HCT116 (cell line): Measurements from ENCODE around the gene IKZF3. TPM values are rescaled to one million over a fixed set of nuclear protein-coding genes. Genes with fewer than 3 reads are reported as not detected.

ENCODE experiments used
- ATAC-seq: fragments of 200-7000 bp; cut with Tn5 transposase; 2 replicates; pipeline ENCODE4 v1.9.1; 2020; ENCODE audit warnings: mild to moderate bottlenecking, moderate library complexity
- BruUV-seq: library from RNA; stranded (reverse); fragments of 400-500 nt; replicated peaks from 2 replicates; lab custom pipeline; 2021; lab: Mats Ljungman, UMichigan
- CTCF ChIA-PET: fragments of 300-600 bp; sonication (Branson Sonifier 250); formaldehyde crosslinking; loops from one replicate; lab custom pipeline; 2021; ENCODE audit warnings: antibody characterized with exemption; lab: Charles Lee
- POLR2A ChIA-PET: fragments of 300-600, 350-600 bp; sonication (Branson Sonifier 250); formaldehyde crosslinking; loops from one replicate; lab custom pipeline; 2021; ENCODE audit warnings: antibody characterized with exemption; lab: Charles Lee
- RAD21 ChIA-PET, 2 experiments: fragments of 300-600 bp; sonication (Branson Sonifier 250); formaldehyde crosslinking; loops; one replicate each; lab custom pipeline; 2023; ENCODE audit warnings: low total read pairs in 2 of 2; ENCODE audit not compliant: uncharacterized antibody in 2 of 2, unreplicated experiment in 2 of 2, low non-redundant PET in 1 of 2; lab: Charles Lee
- DNase-seq: peaks from one replicate; pipeline ENCODE4 v3.0.0-alpha.2; 2010; ENCODE audit warnings: low read depth, low spot score
- H2AFZ ChIP-seq: fragments of 200-600 bp; shearing (Covaris generic), sonication (generic); 2 replicates; pipeline ENCODE4 v1.6.1; 2017; ENCODE audit warnings: low read depth, mixed run types, mixed read lengths, antibody characterized with exemption, low read length; ENCODE audit not compliant: poor library complexity, severe bottlenecking
- H3K27ac ChIP-seq: 2 replicates; pipeline ENCODE4 v1.5.1; 2012; ENCODE audit warnings: low read depth, low read length
- H3K27me3 ChIP-seq: fragments of 200-600 bp; sonication (generic); 2 replicates; pipeline ENCODE4 v1.6.1; 2016; ENCODE audit warnings: mixed run types, low read length, mixed read lengths; ENCODE audit not compliant: insufficient read depth
- H3K36me3 ChIP-seq, 2 experiments: fragments of 200-500 bp in 1 of 2; fragments of 200-600 bp in 1 of 2; sonication (Bioruptor generic) in 1 of 2; sonication (generic) in 1 of 2; 2 replicates each; pipeline versions ENCODE4 v1.5.1 to v1.6.1; 2014 to 2016; ENCODE audit warnings: low read length in 2 of 2, inconsistent platforms in 1 of 2, mixed read lengths in 1 of 2, mixed run types in 1 of 2; ENCODE audit not compliant: insufficient read depth in 2 of 2, control insufficient read depth in 1 of 2
- H3K4me1 ChIP-seq, 2 experiments: fragments of 200-600 bp in 1 of 2; sonication (generic) in 1 of 2; 2 replicates each; pipeline versions ENCODE4 v1.5.1 to v1.6.1; 2012 to 2017; ENCODE audit warnings: low read length in 2 of 2, inconsistent platforms in 1 of 2, mild to moderate bottlenecking in 1 of 2, mixed read lengths in 1 of 2, mixed run types in 1 of 2, moderate library complexity in 1 of 2; ENCODE audit not compliant: insufficient read depth in 2 of 2, control insufficient read depth in 1 of 2
- H3K4me2 ChIP-seq: fragments of 200-600 bp; sonication (generic); 2 replicates; pipeline ENCODE4 v1.6.1; 2017; ENCODE audit warnings: mixed run types, low read length, mixed read lengths
- H3K4me3 ChIP-seq, 2 experiments: fragments of 200-600 bp in 1 of 2; sonication (generic) in 1 of 2; replicated peaks in 1 of 2; 2 replicates each; pipeline ENCODE4 v1.5.1; 2011 to 2016; ENCODE audit warnings: low read length in 2 of 2, control low read depth in 1 of 2, low read depth in 1 of 2, mild to moderate bottlenecking in 1 of 2, mixed read lengths in 1 of 2, mixed run types in 1 of 2
- H3K79me2 ChIP-seq: fragments of 200-600 bp; sonication (generic); 2 replicates; pipeline ENCODE4 v1.6.1; 2017; ENCODE audit warnings: mild to moderate bottlenecking, mixed run types, low read length, moderate library complexity, mixed read lengths; ENCODE audit not compliant: insufficient read depth
- H3K9ac ChIP-seq: fragments of 200-600 bp; sonication (generic); 2 replicates; pipeline ENCODE4 v1.6.1; 2016; ENCODE audit warnings: low read length, mixed read lengths
- H3K9me2 ChIP-seq: fragments of 200-600 bp; sonication (generic), shearing (Covaris generic); 2 replicates; pipeline ENCODE4 v1.6.1; 2017; ENCODE audit warnings: mixed run types, mild to moderate bottlenecking, moderate library complexity; ENCODE audit not compliant: insufficient read depth
- H3K9me3 ChIP-seq, 2 experiments: fragments of 200-500 bp in 1 of 2; fragments of 200-600 bp in 1 of 2; sonication (Bioruptor generic) in 1 of 2; sonication (generic) in 1 of 2; 2 replicates each; pipeline ENCODE4 v1.6.1; 2014 to 2017; ENCODE audit warnings: low read length in 2 of 2, mixed read lengths in 2 of 2, inconsistent platforms in 1 of 2, low read depth in 1 of 2, mild to moderate bottlenecking in 1 of 2, mixed run types in 1 of 2, moderate library complexity in 1 of 2; ENCODE audit not compliant: control insufficient read depth in 1 of 2, insufficient read depth in 1 of 2
- H4K20me1 ChIP-seq: fragments of 200-600 bp; sonication (generic), shearing (Covaris generic); 2 replicates; pipeline ENCODE4 v1.6.1; 2017; ENCODE audit warnings: mixed run types, mild to moderate bottlenecking, moderate library complexity; ENCODE audit not compliant: insufficient read depth
- ATF3 ChIP-seq: IDR thresholded peaks from 2 replicates; pipeline ENCODE4 v1.6.1; 2012
- CEBPB ChIP-seq: IDR thresholded peaks from 2 replicates; pipeline ENCODE4 v1.6.1; 2012; ENCODE audit warnings: low read depth
- CTCF ChIP-seq, 3 experiments: fragments of 200-600 bp in 1 of 3; sonication (generic) in 1 of 3; IDR thresholded peaks in 2 of 3; conservative IDR thresholded peaks in 1 of 3; 2 replicates each; pipeline ENCODE4 v1.5.1; 2012 to 2017; ENCODE audit warnings: low read depth in 2 of 3, low read length in 2 of 3, antibody characterized with exemption in 1 of 3, borderline replicate concordance in 1 of 3, control low read depth in 1 of 3, mild to moderate bottlenecking in 1 of 3, mixed read lengths in 1 of 3, mixed run types in 1 of 3, moderate library complexity in 1 of 3; ENCODE audit not compliant: insufficient read depth in 1 of 3
- EGR1 ChIP-seq: IDR thresholded peaks from 2 replicates; pipeline ENCODE4 v1.6.1; 2012; ENCODE audit warnings: low read depth
- EZH2 ChIP-seq: fragments of 200-600 bp; sonication (generic); IDR thresholded peaks from 2 replicates; pipeline ENCODE4 v1.6.1; 2017; ENCODE audit warnings: antibody characterized with exemption, mixed run types
- EZH2phosphoT487 ChIP-seq: fragments of 200-600 bp; IDR thresholded peaks from 2 replicates; pipeline ENCODE4 v1.6.1; 2018; ENCODE audit warnings: antibody characterized with exemption, borderline replicate concordance
- FOSL1 ChIP-seq: IDR thresholded peaks from 2 replicates; pipeline ENCODE4 v1.6.1; 2012; ENCODE audit warnings: low read depth
- JUND ChIP-seq: IDR thresholded peaks from 2 replicates; pipeline ENCODE4 v1.6.1; 2012
- POLR2A ChIP-seq: IDR thresholded peaks from 2 replicates; pipeline ENCODE4 v1.7.0; 2011; ENCODE audit warnings: borderline replicate concordance; ENCODE audit not compliant: insufficient read depth, insufficient read length; ENCODE audit errors: extremely low read depth
- POLR2AphosphoS5 ChIP-seq: IDR thresholded peaks from 2 replicates; pipeline ENCODE4 v1.6.1; 2011; ENCODE audit warnings: mild to moderate bottlenecking, low read depth, low read length, moderate library complexity
- REST ChIP-seq: IDR thresholded peaks from 2 replicates; pipeline ENCODE4 v1.6.1; 2012; ENCODE audit warnings: low read depth
- SP1 ChIP-seq: IDR thresholded peaks from 2 replicates; pipeline ENCODE4 v1.6.1; 2012; ENCODE audit warnings: low read depth
- SRF ChIP-seq: IDR thresholded peaks from 2 replicates; pipeline ENCODE4 v1.6.1; 2012; ENCODE audit warnings: low read depth
- YY1 ChIP-seq: IDR thresholded peaks from 2 replicates; pipeline ENCODE4 v1.6.1; 2011; ENCODE audit warnings: low read length, low read depth, moderate library complexity, mild to moderate bottlenecking; ENCODE audit not compliant: insufficient replicate concordance; ENCODE audit errors: extremely low read depth
- ZFX ChIP-seq: fragments of 450-650 bp; IDR thresholded peaks from 2 replicates; pipeline ENCODE4 v1.6.1; 2017
- ZNF274 ChIP-seq: fragments of 200-500 bp; sonication (Bioruptor generic); IDR thresholded peaks from 2 replicates; pipeline ENCODE4 v1.6.1; 2014; ENCODE audit warnings: mild to moderate bottlenecking, low read depth, low read length, inconsistent platforms
- intact Hi-C: fragments of 100-400 bp; cut with micrococcal nuclease; formaldehyde crosslinking; loops from 2 replicates; pipeline ENCODE4 v1.10.0; 2022
- total RNA-seq: library from RNA; stranded (reverse); gene quantifications from one replicate; pipeline ENCODE4 v1.2.1, GENCODE V29; 2021; ENCODE audit not compliant: unreplicated experiment

The IKZF3 gene
- total RNA-seq, 1 experiment from 2014 or later: 0.30 TPM

- ChIA-PET POLR2A (no interaction called here), CTCF (no interaction called here), RAD21 (no interaction called here)
- no peak overlapping the region for H3K9ac ChIP-seq
- H3K27me3 ChIP-seq: no peaks in the 10 kb centered on the region; the same call in 1 of the 2 replicates
- no peaks in the 10 kb centered on the region for H3K4me1 ChIP-seq
- H3K36me3 ChIP-seq: no peaks in the 10 kb centered on the region
- BruUV-seq: no TSS peak
- no peak overlapping the region for H2AFZ ChIP-seq
- H4K20me1 ChIP-seq: no peaks in the 10 kb centered on the region
- no peaks in the 10 kb centered on the region for H3K79me2 ChIP-seq
- DNase-seq (no peak), ATAC-seq (no peak)
- no peak overlapping the region for H3K4me3 ChIP-seq
- no peak overlapping the region for H3K4me2 ChIP-seq
- intact Hi-C loops: no loop called here
- H3K27ac ChIP-seq: no peak overlapping the region
- TF ChIP-seq CEBPB: no peak
- no peak for TF ChIP-seq EZH2phosphoT487
- no peak for TF ChIP-seq EGR1
- no peak for TF ChIP-seq JUND
- H3K9me3 ChIP-seq: no peaks in the 10 kb centered on the region
- H3K9me2 ChIP-seq: no peaks in the 10 kb centered on the region
Observed at GRCh38 chr17:39816272-39816671, 47.8 kb downstream of the IKZF3 start.

- POLR2A ChIA-PET: interaction anchor here (0.6 kb wide), 1 partner anchor 186 kb away, joined by 3 read pairs; no protein-coding TSS in a partner anchor
- BruUV-seq: no TSS peak
- TF ChIP-seq POLR2A (no peak), FOSL1 (no peak), EZH2 (no peak), CTCF (IDR thresholded peaks at IDR 0.05 in 2 of 3, conservative IDR thresholded peaks at IDR 0.05 in 1 of 3; ENCODE audit: borderline replicate concordance in 1 of 3, insufficient read depth in 1 of 3, low read depth in 2 of 3, low read length in 2 of 3) (no peak), SP1 (no peak), JUND (no peak), ZNF274 (no peak), REST (no peak), POLR2AphosphoS5 (no peak), SRF (no peak), ATF3 (no peak), ZFX (no peak), YY1 (no peak)
- RAD21 ChIA-PET: no interaction called here
- H3K9ac ChIP-seq: no peak overlapping the region
- H3K9me3 ChIP-seq: no peaks in the 10 kb centered on the region
- H3K4me3 ChIP-seq: no peak overlapping the region
- H3K4me2 ChIP-seq: no peak overlapping the region
- no peaks in the 10 kb centered on the region for H3K4me1 ChIP-seq
- H4K20me1 ChIP-seq: no peaks in the 10 kb centered on the region
- DNase-seq (no peak), ATAC-seq (no peak)
- no peak overlapping the region for H3K27ac ChIP-seq
- no peaks in the 10 kb centered on the region for H3K79me2 ChIP-seq
- H3K9me2 ChIP-seq: no peaks in the 10 kb centered on the region
- no peak overlapping the region for H2AFZ ChIP-seq
- CTCF ChIA-PET: no interaction called here
- no peaks in the 10 kb centered on the region for H3K36me3 ChIP-seq
- intact Hi-C loops: no loop called here
- no peaks in the 10 kb centered on the region; the same call in 1 of the 2 replicates for H3K27me3 ChIP-seq
Observed at GRCh38 chr17:39814497-39814896, 49.6 kb downstream of the IKZF3 start.
